CD14-positive monocyte (primary cell): ENCODE results near the gene PTTG1. TPM values are rescaled to one million over a fixed set of nuclear protein-coding genes. Genes with fewer than 3 reads are reported as not detected.

Experiments used
- DNase-seq, 3 donors: peaks; one replicate each; pipeline ENCODE4 v3.0.0-alpha.2; 2011 to 2022
- H2AFZ ChIP-seq: 2 replicates; pipeline ENCODE4 v1.6.0; 2012; ENCODE audit warnings: mild to moderate bottlenecking, low read depth, low read length, inconsistent platforms; ENCODE audit not compliant: insufficient read depth, poor library complexity, severe bottlenecking
- H3K27ac ChIP-seq, 2 donors: 1 replicate in 1 of 2; 2 replicates in 1 of 2; pipeline ENCODE4 v1.5.1; 2012 to 2013; ENCODE audit warnings: low read length in 2 of 2, control low read depth in 1 of 2, inconsistent platforms in 1 of 2, low read depth in 1 of 2, mild to moderate bottlenecking in 1 of 2
- H3K27me3 ChIP-seq, 2 donors: one replicate each; pipeline versions ENCODE4 v1.6.0 to v1.6.1; 2011 to 2013; ENCODE audit warnings: low read length in 2 of 2; ENCODE audit not compliant: control insufficient read depth in 2 of 2, insufficient read depth in 2 of 2
- H3K36me3 ChIP-seq, 2 donors: replicated peaks in 1 of 2; 1 replicate in 1 of 2; 2 replicates in 1 of 2; pipeline versions ENCODE4 v1.5.1 to v1.6.1; 2012 to 2013; ENCODE audit warnings: low read length in 2 of 2, control low read depth in 1 of 2, inconsistent platforms in 1 of 2, mild to moderate bottlenecking in 1 of 2; ENCODE audit not compliant: insufficient read depth in 2 of 2, control insufficient read depth in 1 of 2
- H3K4me1 ChIP-seq, 2 donors: 1 replicate in 1 of 2; 2 replicates in 1 of 2; pipeline versions ENCODE4 v1.5.1 to v1.6.1; 2012 to 2013; ENCODE audit warnings: low read length in 2 of 2, control low read depth in 1 of 2, inconsistent platforms in 1 of 2, mild to moderate bottlenecking in 1 of 2, moderate library complexity in 1 of 2; ENCODE audit not compliant: insufficient read depth in 2 of 2, control insufficient read depth in 1 of 2
- H3K4me2 ChIP-seq: replicated peaks from 2 replicates; pipeline ENCODE3; 2012; ENCODE audit warnings: low read length, moderate library complexity, mild to moderate bottlenecking; ENCODE audit not compliant: poor library complexity, severe bottlenecking; ENCODE audit errors: extremely low read depth
- H3K4me3 ChIP-seq, 3 experiments: fragments of 200-600 bp in 1 of 3; sonication (generic) in 1 of 3; replicated peaks in 1 of 3; 1 replicate in 2 of 3; 2 replicates in 1 of 3; pipeline ENCODE4 v1.5.1; 2011 to 2013; ENCODE audit warnings: low read length in 3 of 3, mild to moderate bottlenecking in 3 of 3, control low read depth in 2 of 3, low read depth in 2 of 3, inconsistent platforms in 1 of 3, moderate library complexity in 1 of 3
- H3K79me2 ChIP-seq: 2 replicates; pipeline ENCODE4 v1.6.0; 2012; ENCODE audit warnings: mild to moderate bottlenecking, control low read depth, inconsistent platforms, low read length, moderate library complexity; ENCODE audit not compliant: insufficient read depth
- H3K9ac ChIP-seq: 2 replicates; pipeline ENCODE4 v1.6.0; 2017; ENCODE audit warnings: low read length, mild to moderate bottlenecking; ENCODE audit not compliant: insufficient read depth, poor library complexity, severe bottlenecking
- H3K9me3 ChIP-seq, 2 donors: replicated peaks in 1 of 2; 1 replicate in 1 of 2; 2 replicates in 1 of 2; pipeline versions ENCODE4 v1.5.1 to v1.6.1; 2012 to 2013; ENCODE audit warnings: low read length in 2 of 2, control low read depth in 1 of 2; ENCODE audit not compliant: control insufficient read depth in 1 of 2, insufficient read depth in 1 of 2
- H4K20me1 ChIP-seq: 2 replicates; pipeline ENCODE4 v1.6.0; 2012; ENCODE audit warnings: mild to moderate bottlenecking, low read length, control low read depth, moderate library complexity; ENCODE audit not compliant: insufficient read depth
- H3K27ac Mint-ChIP-seq, 7 donors: one replicate each; pipeline ENCODE4 v1.8.0; 2020; ENCODE audit warnings: mild to moderate bottlenecking in 7 of 7, mixed read lengths in 7 of 7, moderate library complexity in 6 of 7, inconsistent platforms in 2 of 7
- H3K27me3 Mint-ChIP-seq, 3 donors: one replicate each; pipeline ENCODE4 v1.8.0; 2021 to 2022; ENCODE audit warnings: low read depth in 3 of 3, mild to moderate bottlenecking in 3 of 3, mixed read lengths in 3 of 3, moderate library complexity in 3 of 3, inconsistent platforms in 1 of 3
- H3K36me3 Mint-ChIP-seq, 2 donors: one replicate each; pipeline ENCODE4 v1.8.0; 2020; ENCODE audit warnings: mixed read lengths in 2 of 2, inconsistent platforms in 1 of 2, mild to moderate bottlenecking in 1 of 2
- H3K4me1 Mint-ChIP-seq: one replicate; pipeline ENCODE4 v1.8.0; 2020; ENCODE audit warnings: mild to moderate bottlenecking, mixed read lengths
- H3K4me3 Mint-ChIP-seq, 2 donors: one replicate each; pipeline ENCODE4 v1.8.0; 2020; ENCODE audit warnings: mild to moderate bottlenecking in 2 of 2, mixed read lengths in 2 of 2, moderate library complexity in 1 of 2
- H3K9me3 Mint-ChIP-seq, 7 donors: one replicate each; pipeline ENCODE4 v1.8.0; 2020 to 2022; ENCODE audit warnings: mixed read lengths in 7 of 7, mild to moderate bottlenecking in 6 of 7, moderate library complexity in 6 of 7, inconsistent platforms in 2 of 7
- WGBS: methylation state at CpG from one replicate; pipeline ENCODE4 v1.1.5; 2013; ENCODE audit warnings: missing lambda C conversion rate; ENCODE audit not compliant: insufficient coverage; 5-methylcytosine and 5-hydroxymethylcytosine counted together
- intact Hi-C, 2 donors: fragments of 100-400 bp; cut with micrococcal nuclease; formaldehyde crosslinking; loops; one replicate each; pipeline versions ENCODE4 v1.15.0 to v1.15.1; 2023
- polyA plus RNA-seq, 3 donors: library from polyadenylated mRNA; depleted of rRNA in 1 of 3; unstranded in 2 of 3; stranded (reverse) in 1 of 3; fragments of 300-500 nt in 2 of 3; fragments of >200 nt in 1 of 3; fragmentation: Illumina TruSeq in 2 of 3; gene quantifications; 1 replicate in 2 of 3; 2 replicates in 1 of 3; pipeline ENCODE4 v1.2.3, GENCODE V29; 2012 to 2021
- TF ChIP-seq, protein P1 (sequence below): fragments of 200-600 bp; IDR thresholded peaks from one replicate; pipeline ENCODE4 v1.8.0; 2022; ENCODE audit warnings: antibody characterized with exemption, mild to moderate bottlenecking

Gene PTTG1
- polyA plus RNA-seq, 3 donors: 2.5 to 3.6 (median 3.3) TPM

DNA sequence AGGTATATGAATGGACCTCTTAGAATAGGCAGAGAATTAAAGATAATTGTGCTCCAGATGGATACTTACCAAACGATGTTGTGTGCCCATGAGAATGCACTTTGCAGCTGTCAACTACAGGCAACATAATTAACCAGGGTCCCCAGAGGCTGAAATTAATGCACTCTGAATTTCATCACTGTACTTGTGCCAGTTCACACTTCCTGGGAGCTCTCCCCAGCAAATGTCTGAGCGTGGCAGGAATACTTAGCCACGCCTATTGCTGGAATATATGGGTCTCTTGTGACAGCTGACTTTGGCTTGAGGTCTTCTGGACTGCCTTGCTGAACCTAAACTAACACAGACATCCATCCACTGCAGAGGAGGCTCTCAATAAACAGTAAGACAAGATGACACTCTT, 39.3 kb upstream of the PTTG1 start:
- H3K27me3 Mint-ChIP-seq: peaks cover 2 to 12% (median 3%) of the 10 kb centered on the region in 3 donors
- DNase-seq: no peak
- Histone ChIP-seq H3K9ac (no peak overlapping the region), H3K4me2 (no peak overlapping the region), H3K27me3 (peaks cover 0 to 2% of the 10 kb centered on the region in 2 donors), H4K20me1 (no peaks in the 10 kb centered on the region), H3K36me3 (no peaks in the 10 kb centered on the region), H3K9me3 (peaks cover 3 to 4% of the 10 kb centered on the region in 2 donors), H2AFZ (no peak overlapping the region), H3K4me3 (no peak overlapping the region), H3K4me1 (no peaks in the 10 kb centered on the region), H3K79me2 (no peaks in the 10 kb centered on the region), H3K27ac (no peak overlapping the region)
- peaks cover 4% of the 10 kb centered on the region for H3K4me1 Mint-ChIP-seq
- H3K9me3 Mint-ChIP-seq: peaks cover 0 to 8% (median 6%) of the 10 kb centered on the region in 7 donors
- TF ChIP-seq, protein P1, sequence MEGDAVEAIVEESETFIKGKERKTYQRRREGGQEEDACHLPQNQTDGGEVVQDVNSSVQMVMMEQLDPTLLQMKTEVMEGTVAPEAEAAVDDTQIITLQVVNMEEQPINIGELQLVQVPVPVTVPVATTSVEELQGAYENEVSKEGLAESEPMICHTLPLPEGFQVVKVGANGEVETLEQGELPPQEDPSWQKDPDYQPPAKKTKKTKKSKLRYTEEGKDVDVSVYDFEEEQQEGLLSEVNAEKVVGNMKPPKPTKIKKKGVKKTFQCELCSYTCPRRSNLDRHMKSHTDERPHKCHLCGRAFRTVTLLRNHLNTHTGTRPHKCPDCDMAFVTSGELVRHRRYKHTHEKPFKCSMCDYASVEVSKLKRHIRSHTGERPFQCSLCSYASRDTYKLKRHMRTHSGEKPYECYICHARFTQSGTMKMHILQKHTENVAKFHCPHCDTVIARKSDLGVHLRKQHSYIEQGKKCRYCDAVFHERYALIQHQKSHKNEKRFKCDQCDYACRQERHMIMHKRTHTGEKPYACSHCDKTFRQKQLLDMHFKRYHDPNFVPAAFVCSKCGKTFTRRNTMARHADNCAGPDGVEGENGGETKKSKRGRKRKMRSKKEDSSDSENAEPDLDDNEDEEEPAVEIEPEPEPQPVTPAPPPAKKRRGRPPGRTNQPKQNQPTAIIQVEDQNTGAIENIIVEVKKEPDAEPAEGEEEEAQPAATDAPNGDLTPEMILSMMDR: no peak
- no peak overlapping the region for H3K4me3 Mint-ChIP-seq
- WGBS: 80% methylated on average over 1 of the region's 3 CpGs
- no peaks in the 10 kb centered on the region for H3K36me3 Mint-ChIP-seq
- H3K27ac Mint-ChIP-seq: no peak overlapping the region
- intact Hi-C loops: no loop called here

DNA sequence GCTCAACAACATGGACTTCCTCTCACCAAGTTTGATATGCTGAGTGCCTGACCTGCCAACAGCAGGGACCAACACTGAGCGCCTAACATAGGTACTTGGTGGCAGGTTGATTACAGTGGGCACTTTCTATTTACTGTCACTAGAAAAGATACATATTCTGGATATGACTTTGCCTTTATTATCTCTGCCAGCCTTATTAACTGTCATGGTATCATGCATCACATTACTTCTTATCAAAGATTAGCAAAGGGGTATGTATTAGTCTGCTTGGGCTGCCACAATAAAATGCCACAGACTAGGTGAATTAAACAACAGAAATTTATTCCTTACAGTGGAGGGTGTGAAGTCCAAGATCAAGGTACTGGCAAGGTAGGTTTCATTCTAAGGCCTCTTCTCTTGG, 37.0 kb upstream of the PTTG1 start:
- peaks cover under 1% of the 10 kb centered on the region for H3K4me1 Mint-ChIP-seq
- Histone ChIP-seq H2AFZ (no peak overlapping the region), H4K20me1 (no peaks in the 10 kb centered on the region), H3K4me3 (no peak overlapping the region), H3K79me2 (no peaks in the 10 kb centered on the region), H3K27me3 (peaks cover 0 to 2% of the 10 kb centered on the region in 2 donors), H3K9me3 (peaks cover 8 to 10% of the 10 kb centered on the region in 2 donors), H3K36me3 (no peaks in the 10 kb centered on the region), H3K4me2 (no peak overlapping the region), H3K9ac (no peak overlapping the region), H3K4me1 (no peaks in the 10 kb centered on the region), H3K27ac (no peak overlapping the region)
- H3K9me3 Mint-ChIP-seq: peaks cover 10 to 20% (median 19%) of the 10 kb centered on the region in 7 donors
- H3K27me3 Mint-ChIP-seq: peaks cover 2 to 8% (median 2%) of the 10 kb centered on the region in 3 donors
- TF ChIP-seq, protein P1: no peak
- no peak for DNase-seq
- intact Hi-C loops: no loop called here
- H3K27ac Mint-ChIP-seq: no peak overlapping the region
- 100% methylated on average over 1 of the region's 1 CpG for WGBS
- H3K4me3 Mint-ChIP-seq: no peak overlapping the region
- H3K36me3 Mint-ChIP-seq: peaks cover 0 to 3% of the 10 kb centered on the region in 2 donors
